ENCODE measurements around the gene SHANK2.
"Not testable (repeated sequence)": the region's sequence is repeated elsewhere in the genome, so short reads cannot be mapped to it uniquely, and the experiment has no call there.

Gene SHANK2

GRCh38 chr11:71245601-71246391 lies 6.6 kb downstream of the SHANK2 start:
- no peak for DNase-seq (ENCODE audit: low read depth, low spot score)

DNA sequence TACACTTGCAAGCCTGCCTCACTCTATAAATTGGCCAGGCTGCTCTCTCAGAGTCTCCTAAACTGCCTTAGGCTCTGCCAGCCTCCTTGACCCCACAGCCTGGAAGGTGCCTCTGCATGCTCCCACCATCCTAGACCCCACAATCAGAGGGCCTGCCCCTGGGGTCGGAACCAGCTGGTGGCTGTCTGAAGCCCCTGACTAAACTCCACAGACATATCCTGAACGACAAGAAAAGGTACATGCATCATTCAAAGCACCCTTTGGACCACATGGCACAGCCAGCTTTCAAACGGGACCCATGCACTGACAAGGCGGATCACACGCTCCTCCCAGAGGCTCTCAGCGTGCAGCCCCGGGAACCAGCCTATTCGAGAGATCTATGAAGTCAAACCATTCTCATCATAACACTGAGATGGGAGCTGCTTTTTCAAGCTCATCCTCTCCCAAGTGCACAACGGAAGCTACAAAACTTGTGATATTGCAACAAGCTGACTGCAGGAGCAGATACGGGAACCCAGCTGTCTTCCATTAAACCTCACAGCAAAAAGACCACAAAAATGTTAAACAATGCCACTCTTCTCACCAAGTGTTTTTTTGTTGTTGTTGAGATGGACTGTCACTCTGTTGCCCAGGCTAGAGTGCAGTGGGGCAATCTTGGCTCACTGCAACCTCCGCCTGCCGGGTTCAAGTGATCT lies 8.1 kb downstream of the SHANK2 start:
- no peak for DNase-seq (ENCODE audit: low read depth, low spot score)

DNA sequence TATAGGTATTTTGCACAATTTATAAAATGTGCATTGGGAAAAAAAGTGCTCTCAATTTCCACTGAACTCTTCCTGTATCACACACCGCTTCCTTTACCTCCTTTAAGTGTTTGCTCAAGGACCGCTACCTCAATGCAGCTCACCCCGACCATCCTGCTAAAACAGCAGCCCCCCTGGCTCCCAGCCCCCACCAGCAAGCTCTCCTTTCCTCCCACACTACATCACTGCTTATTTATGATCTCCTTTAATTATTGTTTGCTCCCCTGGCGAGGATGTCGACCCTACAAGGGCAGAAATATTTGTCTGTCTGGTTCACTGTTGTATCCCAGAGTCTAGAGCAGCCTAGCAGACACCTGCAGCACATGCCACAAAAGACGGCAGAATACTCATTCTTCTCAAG lies 10.0 kb downstream of the SHANK2 start:
- DNase-seq (ENCODE audit: low read depth, low spot score) = no peak

GRCh38 chr11:71241721-71242259 lies 10.6 kb downstream of the SHANK2 start:
- no peak for DNase-seq (ENCODE audit: low read depth, low spot score)

- DNase-seq (ENCODE audit: low read depth, low spot score) = no peak
These were observed 11.3 kb downstream of the SHANK2 start for GRCh38 chr11:71240865-71241691.

DNA sequence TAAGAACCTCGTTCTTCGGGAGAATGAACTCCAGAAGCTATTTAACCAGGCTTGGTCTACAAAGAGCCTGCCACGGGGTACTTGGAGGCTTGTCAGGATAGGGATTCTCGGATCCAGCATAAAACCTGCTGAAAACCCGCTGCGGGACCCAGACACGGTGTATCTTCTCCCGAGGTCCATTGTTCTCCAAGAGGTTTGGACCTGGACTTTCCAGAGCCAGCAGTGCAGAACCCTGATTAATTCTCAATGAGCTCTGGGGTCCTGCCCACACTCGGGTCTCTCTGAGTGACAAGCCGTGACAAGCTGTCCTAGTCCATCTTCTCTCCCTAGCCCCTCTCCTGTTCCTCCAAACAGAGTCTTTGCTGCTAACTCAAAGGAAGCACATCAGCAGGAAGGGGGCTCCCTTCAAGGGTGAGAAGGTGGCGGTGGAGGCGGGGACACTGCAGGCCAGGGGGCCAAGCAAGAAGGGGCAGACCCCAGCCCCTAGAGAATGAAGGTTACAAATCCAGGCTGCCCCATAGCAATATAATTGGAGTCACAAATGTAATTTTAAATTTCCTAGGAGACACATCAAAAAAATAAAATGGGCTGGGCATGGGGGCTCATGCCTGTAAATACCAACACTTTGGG lies 12.2 kb downstream of the SHANK2 start:
- no peak for DNase-seq (ENCODE audit: low read depth, low spot score)

DNA sequence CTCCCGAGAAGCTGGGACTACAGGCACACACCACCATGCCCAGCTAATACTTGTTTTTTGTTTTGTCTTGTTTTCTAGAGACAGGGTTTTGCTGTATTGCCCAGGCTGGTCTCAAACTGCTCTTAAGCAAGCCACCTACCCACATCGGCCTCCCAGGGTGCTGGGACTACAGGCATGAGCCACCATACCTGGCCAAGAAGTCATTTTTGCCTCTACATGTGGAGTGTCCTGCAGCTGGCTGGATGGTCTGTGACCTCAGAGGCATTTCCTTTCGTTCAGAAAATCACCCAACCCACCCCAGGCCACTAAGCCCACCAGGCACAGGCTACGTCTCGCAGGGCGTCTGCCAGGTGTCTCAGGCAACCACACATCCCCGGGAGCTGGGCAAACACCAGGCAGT lies 12.8 kb downstream of the SHANK2 start:
- no peak for DNase-seq (ENCODE audit: low read depth, low spot score)

DNA sequence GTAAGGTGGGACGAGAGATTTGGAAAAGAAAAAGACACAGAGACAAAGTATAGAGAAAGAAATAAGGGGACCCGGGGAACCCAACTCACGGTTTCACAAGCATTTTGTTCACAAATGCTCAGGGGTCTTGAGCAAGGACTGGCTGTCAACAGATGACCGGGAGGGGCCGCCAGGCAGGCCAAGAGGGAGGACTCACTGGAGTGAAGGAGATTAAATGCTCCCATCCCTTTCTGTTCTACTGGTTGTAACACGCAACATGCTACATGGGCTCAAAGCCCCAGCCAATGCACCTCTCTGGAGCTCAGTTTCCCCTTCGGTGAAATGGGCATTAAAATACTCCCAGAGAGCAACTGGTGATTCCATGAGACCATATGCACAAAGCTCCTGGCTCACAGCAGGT lies 13.4 kb downstream of the SHANK2 start:
- no peak for DNase-seq (ENCODE audit: low read depth, low spot score)

DNA sequence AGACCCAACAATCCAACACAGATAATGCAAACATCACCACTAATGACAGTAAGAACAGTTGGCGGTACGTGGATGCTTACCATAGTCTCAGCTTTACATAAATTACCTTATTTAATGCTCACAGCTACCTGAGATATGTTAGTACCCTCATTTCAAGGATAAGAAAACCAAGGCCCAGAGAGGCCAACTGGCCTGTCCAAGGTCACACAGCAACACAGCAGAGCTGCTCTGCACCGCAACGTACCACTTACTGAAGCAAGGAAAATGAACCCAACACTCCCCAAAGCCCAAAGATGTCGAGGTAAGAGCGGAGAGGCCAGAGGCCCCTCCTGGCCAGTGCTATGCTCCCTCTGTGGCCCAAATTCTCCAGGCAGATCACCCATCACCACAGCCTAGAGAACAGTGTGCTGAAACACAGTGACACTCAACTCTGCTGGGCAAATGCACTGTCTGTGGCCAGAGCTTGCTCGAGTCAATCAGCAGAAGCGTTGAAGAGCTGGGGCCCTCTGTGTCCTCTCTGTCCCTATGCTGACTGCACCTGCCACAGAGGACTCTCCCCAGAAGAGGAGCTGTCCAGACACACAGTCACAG lies 14.0 kb downstream of the SHANK2 start:
- no peak for DNase-seq (ENCODE audit: low read depth, low spot score)

GRCh38 chr11:71237853-71238252 lies 14.5 kb downstream of the SHANK2 start:
- DNase-seq (ENCODE audit: low read depth, low spot score) = no peak

DNA sequence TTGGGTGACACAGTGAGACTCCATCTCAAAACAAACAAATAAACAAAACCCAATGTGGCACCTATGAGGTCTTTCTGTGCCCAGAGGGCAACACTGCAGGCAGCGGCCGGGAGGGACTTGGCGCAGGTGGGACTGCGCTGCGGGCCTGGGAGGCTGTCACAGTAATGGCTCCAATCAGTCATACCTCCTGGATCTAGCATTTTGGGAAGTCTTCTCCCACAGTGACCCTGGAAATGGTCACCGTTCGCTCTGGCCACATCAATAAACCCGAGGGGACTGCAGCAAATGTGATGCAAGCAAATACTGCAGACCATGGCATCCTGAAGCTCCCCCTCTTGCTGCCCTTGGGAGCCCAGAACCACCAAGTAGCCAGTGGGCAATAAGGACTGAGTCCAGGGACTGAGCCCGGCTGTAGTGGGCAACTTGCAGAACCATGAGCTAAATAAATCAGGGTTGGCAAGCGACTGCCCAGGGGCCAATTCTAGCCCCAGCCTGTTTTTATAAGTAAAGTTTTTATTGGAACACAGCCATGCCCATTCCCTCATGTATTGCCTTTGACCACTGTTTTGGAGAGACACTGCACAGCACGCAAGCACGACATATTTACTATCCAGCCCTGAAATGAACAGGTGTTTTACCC lies 15.4 kb downstream of the SHANK2 start:
- no peak for DNase-seq (ENCODE audit: low read depth, low spot score)

DNA sequence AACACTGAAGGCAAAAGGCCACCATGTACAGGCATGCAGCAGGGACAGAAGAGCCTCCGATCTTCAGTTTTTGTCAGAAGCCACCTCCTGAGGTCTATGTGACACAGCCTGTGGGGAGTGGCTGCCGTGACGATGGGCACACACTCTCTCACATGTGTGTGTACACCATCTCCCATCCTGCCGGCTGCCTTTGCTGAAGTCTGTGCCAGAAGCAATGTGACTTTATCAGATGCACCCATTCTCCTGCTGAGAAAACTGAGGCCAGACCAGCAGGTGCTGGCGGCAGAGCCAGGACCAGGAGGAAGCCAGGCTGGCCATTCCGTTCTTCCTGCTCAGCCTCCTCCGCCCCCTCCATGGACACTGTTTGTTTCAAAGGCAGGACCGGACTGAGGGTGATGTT lies 16.7 kb downstream of the SHANK2 start:
- DNase-seq (ENCODE audit: low read depth, low spot score) = no peak

DNA sequence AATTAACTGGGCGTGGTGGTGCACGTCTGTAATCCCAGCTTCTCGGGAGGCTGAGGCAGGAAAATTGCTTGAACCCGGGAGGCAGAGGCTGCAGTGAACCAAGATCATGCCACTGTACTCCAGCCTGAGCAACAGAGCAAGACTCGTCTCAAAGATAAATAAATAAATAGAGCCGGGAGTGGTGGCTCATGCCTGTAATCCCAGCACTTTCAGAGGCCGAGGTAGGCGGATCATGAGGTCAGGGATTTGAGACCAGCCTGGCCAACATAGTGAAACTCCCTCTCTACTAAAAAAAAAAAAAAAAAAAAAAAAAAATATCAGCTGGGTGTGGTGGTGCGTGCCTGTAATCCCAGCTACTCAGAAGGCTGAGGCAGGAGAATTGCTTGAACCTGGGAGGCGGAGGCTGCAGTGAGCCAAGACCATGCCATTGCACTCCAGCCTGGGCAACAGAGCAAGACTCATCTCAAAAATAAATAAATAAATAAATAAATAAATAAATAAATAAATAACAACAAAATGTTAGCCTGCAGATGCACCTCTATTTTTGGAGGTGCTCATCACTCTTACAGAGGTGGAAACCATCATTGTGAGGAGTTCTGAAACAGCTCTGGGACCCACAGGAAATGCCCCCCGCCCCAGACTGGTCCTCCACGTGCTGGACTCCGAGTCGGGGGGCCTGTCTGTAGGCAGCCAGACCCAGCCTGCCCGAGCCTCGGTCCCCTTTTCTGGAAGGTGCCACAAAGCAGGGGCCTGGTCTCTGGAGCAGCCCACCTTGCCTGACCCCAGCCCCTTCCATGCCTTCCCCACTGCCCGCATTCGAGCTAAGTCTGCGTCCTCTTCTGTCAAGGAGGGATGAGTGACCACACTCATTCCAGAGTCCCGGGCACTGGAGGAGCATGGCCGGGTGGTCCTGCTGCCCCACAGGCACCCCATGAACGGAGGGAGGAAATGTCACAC lies 18.2 kb downstream of the SHANK2 start:
- not testable (repeated sequence) for DNase-seq (ENCODE audit: low read depth, low spot score)

GRCh38 chr11:71232364-71232763 lies 20.0 kb downstream of the SHANK2 start:
- no peak for DNase-seq (ENCODE audit: low read depth, low spot score)

- no peak for DNase-seq (ENCODE audit: low read depth, low spot score)
These were observed 23.4 kb downstream of the SHANK2 start for GRCh38 chr11:71228961-71229360.

DNA sequence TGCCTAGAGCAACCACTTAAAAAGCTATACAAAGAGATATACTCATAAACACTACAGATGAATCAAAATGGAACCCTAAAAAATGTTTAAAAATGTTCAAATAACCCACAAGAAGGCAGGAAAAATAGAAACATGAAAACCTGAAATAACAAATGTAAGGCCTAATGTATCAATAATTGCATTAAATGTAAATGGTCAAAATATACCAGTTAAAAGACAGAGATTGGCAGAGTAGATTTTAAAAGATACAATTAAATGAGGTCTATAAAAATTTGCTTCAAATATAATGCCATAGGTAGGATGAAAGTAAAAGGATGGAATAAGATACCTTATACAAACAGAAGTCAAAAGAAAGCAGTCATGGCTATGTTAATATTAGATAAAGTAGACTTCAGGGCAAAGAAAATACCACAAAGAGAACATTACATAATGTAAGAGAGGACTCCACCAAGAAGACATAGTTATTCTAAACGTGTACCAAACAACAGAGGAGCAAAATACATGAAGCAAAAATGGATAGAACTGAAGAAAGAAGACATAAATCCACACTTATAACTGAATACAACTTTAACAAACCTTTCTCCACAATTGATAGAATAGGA lies 25.2 kb downstream of the SHANK2 start:
- no peak for DNase-seq (ENCODE audit: low read depth, low spot score)

DNA sequence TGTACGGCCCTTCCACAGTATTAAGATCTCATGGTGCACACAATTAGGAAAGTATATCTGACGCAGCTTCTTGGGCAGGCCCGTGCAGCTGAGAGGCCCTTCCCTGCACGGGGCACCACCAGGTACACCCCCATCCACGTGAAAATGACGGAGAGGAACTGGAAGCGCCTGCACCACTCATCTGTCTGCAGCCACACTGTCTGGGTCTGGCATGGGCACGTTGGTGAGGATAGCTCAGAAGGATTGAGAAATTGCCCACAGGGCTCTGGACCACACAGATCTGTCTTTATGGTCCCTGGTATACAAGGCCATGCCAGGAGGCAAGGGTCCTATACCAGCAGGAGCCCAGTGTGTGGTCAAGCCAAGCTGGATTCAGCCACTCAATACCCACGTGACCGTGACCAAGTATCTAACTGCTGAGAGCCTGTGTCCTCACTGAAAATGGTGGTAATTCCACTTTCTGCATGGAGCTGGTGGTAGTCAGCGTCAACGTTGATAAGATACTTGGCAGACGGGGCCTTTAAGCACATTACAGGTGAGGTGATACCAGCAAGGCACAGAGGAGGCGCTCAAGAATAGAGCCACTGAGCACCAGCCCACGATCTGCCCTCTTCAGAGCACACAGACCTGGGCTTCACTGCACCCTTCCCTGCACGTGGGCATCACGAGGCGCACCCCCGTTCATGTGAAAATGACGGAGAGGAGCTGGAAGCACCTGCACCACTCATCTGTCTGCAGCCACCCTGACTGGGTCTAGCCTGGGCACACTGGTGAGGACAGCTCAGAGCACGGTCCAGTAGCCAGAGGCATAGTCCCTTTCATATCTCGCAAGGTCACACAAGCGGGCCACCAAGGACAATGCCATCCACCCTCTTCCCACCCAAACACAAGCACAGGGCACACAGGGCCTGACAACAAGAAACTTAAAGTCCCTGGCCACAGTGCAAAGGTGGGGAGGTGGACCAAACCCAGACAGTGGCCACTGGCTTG lies 28.4 kb downstream of the SHANK2 start:
- DNase-seq (ENCODE audit: low read depth, low spot score) = no peak

DNA sequence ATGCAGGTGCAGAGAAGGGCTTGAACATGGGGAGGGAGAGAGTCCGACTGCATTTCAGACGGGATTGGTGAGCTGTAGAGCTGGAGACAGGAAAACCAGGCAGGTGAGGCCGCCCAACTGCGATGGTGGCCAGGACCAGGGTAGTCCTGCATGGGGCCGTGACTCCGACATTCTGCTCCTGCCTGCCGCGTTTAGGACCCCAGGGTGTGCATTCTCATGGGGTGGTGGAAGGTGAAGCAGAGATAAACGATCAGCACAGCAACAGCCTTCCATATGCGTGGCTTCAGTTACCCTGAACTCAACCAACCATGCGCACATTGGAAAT lies 29.3 kb downstream of the SHANK2 start:
- DNase-seq (ENCODE audit: low read depth, low spot score) = no peak
